IPS-18c (cell line): ENCODE measurements around the gene CEBPZ.
A peak's percentile ranks its signal among the peaks of the same experiment; 100 is the strongest.
"Not testable (repeated sequence)": the region's sequence is repeated elsewhere in the genome, so short reads cannot be mapped to it uniquely, and the experiment has no call there.

Source experiments
- H3K4me3 ChIP-seq: 2 replicates; pipeline ENCODE4 v1.7.0; 2013; ENCODE audit warnings: low read depth, mild to moderate bottlenecking, low read length, moderate library complexity; ENCODE audit not compliant: insufficient read depth
- H3K9me3 ChIP-seq: one replicate; pipeline ENCODE4 v1.6.1; 2013; ENCODE audit warnings: mild to moderate bottlenecking, low read length, moderate library complexity; ENCODE audit not compliant: control insufficient read depth, insufficient read depth

Gene CEBPZ

DNA sequence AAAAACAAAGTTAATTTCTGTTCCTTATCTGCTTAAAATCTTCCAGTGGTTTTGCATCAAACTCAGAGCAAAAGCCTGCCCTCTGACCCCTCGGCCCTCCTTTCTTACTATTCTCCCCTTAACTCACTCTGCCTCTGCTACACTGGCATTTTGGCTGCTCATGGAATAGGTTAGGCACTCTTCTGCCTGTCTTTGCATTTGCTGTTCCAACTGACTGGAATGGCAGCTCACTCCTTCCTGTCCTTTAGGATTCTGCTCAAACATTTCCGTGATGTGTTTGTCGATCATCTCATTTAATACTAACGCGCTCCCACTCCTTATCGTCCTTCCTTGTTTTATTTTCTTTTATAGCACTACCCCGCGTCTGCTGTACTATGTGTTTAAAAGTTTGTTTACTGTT, 815 bp downstream of the CEBPZ start:
- Histone ChIP-seq H3K4me3 (peak overlapping the region; percentile 94), H3K9me3 (no peaks in the 10 kb centered on the region)

DNA sequence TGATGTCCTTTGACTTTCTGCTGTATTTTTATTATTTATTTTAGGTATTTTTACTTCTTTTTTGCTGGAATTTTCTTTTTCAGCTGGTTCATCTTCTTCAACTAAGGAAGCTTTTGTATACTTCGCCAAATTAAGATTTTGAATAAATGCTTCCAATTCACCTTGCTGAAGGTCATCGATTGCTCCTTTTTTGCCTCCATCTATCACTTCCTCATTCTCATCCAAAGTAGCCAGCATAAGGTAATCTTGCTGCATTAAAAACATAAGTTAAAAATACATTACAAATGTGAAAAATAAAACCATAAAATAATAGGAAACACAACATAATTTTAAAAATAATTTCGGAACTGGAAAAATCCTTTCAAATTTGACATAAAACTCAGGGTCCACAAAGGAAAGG, 2.6 kb downstream of the CEBPZ start:
- no peaks in the 10 kb centered on the region for H3K9me3 ChIP-seq
- H3K4me3 ChIP-seq, result no peak overlapping the region

GRCh38 chr2:37226863-37227262, 4.5 kb downstream of the CEBPZ start:
- Histone ChIP-seq H3K4me3 (no peak overlapping the region; the same call in 1 of the 2 replicates), H3K9me3 (no peaks in the 10 kb centered on the region)

DNA sequence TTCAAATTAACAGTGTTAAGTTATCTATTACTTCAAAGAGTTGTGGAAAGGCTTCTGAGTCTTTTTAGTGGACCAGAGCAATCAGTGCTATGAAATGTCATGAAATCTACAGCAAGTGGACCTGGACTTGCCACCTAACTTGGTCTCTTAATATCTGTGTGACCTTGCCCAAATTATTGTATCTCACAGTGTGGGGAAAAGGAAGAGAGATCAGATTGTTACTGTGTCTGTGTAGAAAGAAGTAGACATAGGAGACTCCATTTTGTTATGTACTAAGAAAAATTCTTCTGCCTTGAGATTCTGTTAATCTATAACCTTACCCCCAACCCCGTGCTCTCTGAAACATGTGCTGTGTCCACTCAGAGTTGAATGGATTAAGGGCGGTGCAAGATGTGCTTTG, 6.3 kb downstream of the CEBPZ start:
- not testable (repeated sequence) for H3K9me3 ChIP-seq
- peak overlapping the region; percentile 25; the same call in 1 of the 2 replicates for H3K4me3 ChIP-seq

DNA sequence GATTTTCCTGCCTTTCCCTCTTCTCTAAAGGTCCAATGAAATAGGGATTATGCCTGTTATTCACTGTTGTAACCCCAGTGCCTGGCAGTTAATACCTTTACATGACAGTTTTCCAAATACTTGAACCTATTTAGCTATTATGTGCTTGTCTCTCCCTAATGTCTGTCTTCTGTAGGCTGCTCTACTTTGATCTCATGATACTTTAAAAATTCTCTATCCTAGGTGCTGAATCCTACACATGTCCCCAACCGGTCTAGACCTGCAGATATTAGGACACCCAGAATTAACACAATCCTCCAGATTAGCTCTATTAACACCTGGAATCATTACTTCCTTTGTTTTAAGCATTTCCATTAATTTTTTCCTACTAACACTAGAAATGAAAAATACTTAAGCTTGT, 7.3 kb downstream of the CEBPZ start:
- Histone ChIP-seq H3K4me3 (no peak overlapping the region), H3K9me3 (no peaks in the 10 kb centered on the region)

GRCh38 chr2:37223131-37223530, 8.3 kb downstream of the CEBPZ start:
- Histone ChIP-seq H3K9me3 (no peaks in the 10 kb centered on the region), H3K4me3 (no peak overlapping the region)

DNA sequence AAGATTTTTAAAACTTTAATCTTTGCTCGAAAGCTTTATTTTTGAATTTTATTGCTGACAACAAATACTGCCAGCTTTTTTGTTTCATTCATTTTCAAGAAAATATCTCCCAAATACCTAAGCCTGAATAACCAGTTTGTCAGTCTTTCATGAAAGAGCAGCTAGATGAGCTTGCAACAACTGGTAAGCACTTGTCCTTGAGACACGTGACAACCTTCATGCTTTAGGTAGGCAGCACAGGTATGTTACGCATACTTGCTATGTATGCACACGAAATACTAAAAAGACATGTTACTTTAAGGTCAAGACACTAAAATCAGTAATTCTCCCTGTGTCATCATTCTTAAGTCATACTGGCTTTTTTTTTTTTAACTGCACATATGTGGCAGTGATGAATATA, 12.3 kb downstream of the CEBPZ start:
- H3K9me3 ChIP-seq, result no peaks in the 10 kb centered on the region

GRCh38 chr2:37215250-37215649, 16.1 kb downstream of the CEBPZ start:
- Histone ChIP-seq H3K9me3 (no peaks in the 10 kb centered on the region), H3K4me3 (no peak overlapping the region)

More for the DNA sequence above, 12.3 kb downstream of the CEBPZ start:
- H3K4me3 ChIP-seq, result no peak overlapping the region

GRCh38 chr2:37211939-37212338, 19.5 kb downstream of the CEBPZ start:
- H3K9me3 ChIP-seq, result no peaks in the 10 kb centered on the region
- H3K4me3 ChIP-seq, result no peak overlapping the region

GRCh38 chr2:37211212-37211611, 20.2 kb downstream of the CEBPZ start:
- no peaks in the 10 kb centered on the region for H3K9me3 ChIP-seq
- no peak overlapping the region for H3K4me3 ChIP-seq

- not testable (repeated sequence) for H3K9me3 ChIP-seq, H3K4me3 ChIP-seq
Measured at GRCh38 chr2:37206760-37207159, 24.6 kb downstream of the CEBPZ start.

DNA sequence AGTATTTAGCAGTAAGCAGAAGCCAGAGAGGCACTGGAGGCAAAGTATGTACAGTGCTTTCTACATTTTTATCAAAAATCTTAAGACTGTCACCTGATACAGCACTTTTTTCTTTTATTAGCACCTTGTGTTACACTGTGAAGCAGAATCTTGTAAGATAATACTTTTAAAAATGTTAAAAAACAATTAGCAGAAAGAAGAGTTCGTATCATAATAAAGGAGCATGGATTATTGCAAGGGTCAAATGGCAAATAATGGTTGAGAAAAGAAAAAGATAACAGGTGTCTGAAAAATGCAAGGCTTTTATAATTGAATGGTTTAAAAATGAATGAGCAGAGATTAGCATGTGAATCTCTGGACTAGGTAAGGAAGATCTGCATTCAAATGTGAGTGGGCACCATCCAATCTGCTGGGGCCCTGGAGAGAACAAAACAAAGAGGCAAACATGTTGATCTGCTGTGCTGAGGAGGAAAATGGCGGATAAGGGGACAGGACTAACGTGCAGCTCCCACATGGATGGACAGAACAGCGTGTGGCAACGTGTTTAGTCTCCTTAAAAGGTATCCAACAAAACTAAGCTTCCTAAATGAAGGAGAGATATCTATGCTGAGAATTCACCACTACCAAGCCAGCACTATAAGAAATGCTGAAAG, 25.6 kb downstream of the CEBPZ start:
- H3K9me3 ChIP-seq, result no peaks in the 10 kb centered on the region
- H3K4me3 ChIP-seq, result no peak overlapping the region

GRCh38 chr2:37205071-37205661, 26.2 kb downstream of the CEBPZ start:
- not testable (repeated sequence) for H3K9me3 ChIP-seq, H3K4me3 ChIP-seq

GRCh38 chr2:37203708-37204107, 27.7 kb downstream of the CEBPZ start:
- Histone ChIP-seq H3K4me3 (no peak overlapping the region), H3K9me3 (no peaks in the 10 kb centered on the region)

GRCh38 chr2:37201766-37202165, 29.6 kb downstream of the CEBPZ start:
- no peak overlapping the region for H3K4me3 ChIP-seq
- H3K9me3 ChIP-seq, result no peaks in the 10 kb centered on the region

DNA sequence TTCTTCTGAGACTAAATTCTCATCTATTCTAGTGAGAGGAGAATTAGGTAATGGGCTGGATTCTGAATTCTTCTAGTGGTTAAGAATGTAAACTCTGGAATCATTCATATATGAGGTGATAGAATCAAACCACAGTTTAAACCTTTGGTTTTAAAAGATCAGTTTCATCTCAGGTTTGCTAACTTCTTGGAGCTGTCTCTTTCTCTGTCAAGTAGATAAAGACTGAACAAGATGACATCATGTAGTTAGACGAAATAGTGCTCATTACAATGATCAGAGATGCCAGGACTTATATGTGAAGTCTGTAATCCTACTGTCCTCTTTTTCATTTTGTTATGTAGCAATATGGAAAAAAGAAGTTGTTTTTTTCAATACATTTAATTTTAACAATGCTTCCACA, 30.2 kb downstream of the CEBPZ start:
- Histone ChIP-seq H3K4me3 (no peak overlapping the region), H3K9me3 (no peaks in the 10 kb centered on the region)

DNA sequence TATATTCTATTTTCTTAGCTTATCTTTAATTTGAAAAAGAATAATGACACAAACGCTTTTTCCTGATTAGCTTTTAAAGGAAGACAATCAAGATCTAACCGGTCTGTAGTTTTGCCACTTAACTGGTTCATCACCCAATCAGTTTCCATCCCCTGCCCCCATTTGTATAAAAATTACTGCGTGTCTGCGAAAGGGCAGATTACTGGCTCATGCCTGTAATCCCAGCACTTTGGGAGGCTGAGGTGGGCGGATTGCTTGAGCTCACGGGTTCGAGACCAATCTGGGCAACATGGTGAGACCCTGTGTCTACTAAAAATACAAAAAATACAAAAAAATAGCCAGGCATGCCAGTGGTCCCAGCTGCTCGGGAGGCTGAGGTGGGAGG, 32.7 kb downstream of the CEBPZ start:
- H3K9me3 ChIP-seq, result no peaks in the 10 kb centered on the region
- no peak overlapping the region for H3K4me3 ChIP-seq

DNA sequence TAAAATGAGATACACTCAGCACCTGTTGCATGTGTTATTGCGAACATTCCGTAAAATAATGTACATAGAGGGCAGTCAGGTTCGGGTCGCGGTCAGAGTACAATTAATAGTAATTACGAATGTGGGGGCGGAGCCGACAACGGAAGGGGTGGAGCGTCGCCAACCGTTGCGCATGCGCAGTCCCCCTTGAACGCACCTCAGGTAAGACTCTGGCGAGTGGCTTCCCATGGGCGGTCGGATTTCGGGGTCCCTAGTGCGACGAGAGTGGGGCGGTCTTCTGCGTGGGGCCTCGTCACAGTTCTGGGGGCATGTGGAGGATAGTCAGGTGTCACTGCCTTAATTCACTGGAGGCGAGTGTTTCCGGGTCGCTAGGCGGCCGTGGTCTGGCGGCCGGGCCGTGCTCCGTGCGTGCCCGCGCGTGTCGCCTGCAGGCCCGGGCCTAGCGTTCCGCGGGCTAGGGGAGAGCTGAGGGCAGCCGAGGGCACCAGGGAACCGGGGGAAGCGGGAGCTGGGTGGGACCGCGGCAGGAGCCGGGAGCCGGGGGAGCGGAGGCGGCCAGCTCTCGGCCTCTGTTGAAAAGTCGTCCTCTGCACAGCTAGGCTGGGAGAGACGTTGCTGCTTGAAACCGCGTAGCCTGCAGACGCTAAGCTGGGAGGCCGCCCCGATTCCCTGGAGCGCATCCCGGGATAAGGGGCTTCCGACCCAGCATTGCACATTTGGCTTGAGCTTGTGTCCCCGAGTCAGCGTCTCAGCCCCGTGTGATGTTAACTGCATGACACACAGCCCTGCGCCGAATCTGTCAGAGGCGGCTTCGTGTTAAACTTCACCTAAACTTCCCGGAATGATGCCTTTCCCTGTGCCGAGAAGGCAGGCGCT, 34.8 kb downstream of the CEBPZ start, which contains the start of gene CEBPZOS:
TSS of gene CEBPZOS (plus strand) at position 177 of the 876 bp plus-strand sequence. CDS start 3,209 bp downstream, outside the sequence.
- peak within 1 kb of the TSS; percentile 79 for H3K4me3 ChIP-seq

More for the DNA sequence above, 34.8 kb downstream of the CEBPZ start, which contains the start of gene CEBPZOS:
- no peaks in the 10 kb centered on the region for H3K9me3 ChIP-seq
